ENCODE data around the gene PRPF4. TPM values are rescaled to one million over a fixed set of nuclear protein-coding genes. Genes with fewer than 3 reads are reported as not detected.
A peak's percentile ranks its signal among the peaks of the same experiment; 100 is the strongest.

The PRPF4 gene
- total RNA-seq, 1 donor from 2014 or later, result 11.8 TPM

DNA sequence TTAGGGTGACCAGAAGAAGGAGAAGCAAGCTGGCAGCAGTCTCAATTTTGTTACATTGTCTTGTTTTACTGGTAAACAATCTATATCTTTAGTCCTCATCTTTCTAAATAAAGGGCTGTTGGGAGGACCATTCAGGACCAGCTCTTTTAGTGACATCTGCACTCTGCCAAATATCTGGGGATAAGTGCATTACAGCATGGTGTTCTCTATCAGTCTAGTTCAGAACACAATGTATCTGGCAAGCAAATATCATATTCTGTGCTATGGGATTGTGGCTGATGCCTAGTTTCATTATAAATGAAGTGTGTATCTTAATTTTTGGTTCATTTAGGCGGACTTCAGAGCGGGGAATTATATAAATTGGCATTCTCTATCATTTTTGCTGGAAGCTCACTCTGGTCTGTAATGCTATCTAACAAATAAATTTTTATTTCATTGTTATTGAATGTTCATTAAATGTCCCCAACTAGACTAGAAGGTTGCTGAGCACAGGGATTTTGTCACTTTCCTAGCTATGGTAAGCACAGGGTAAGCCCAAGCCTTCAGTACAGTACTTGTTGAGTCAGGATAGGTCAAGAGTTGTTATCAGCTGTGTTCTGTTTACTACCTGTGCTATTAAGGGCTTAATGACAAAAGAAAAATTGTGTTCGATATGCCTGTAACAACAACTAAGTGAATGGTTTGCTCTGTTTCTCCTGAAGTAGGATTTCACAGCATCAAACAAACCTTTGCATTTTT lies 52.8 kb downstream of the PRPF4 start:
- Histone ChIP-seq H3K27ac (no peak overlapping the region), H3K36me3 (no peaks in the 10 kb centered on the region), H3K4me3 (no peak overlapping the region), H3K9me3 (no peaks in the 10 kb centered on the region), H3K4me1 (no peaks in the 10 kb centered on the region), H3K27me3 (no peaks in the 10 kb centered on the region)
- no peak for DNase-seq (ENCODE audit: extremely low spot score in 2 of 2)
- TF ChIP-seq POLR2AphosphoS5 (IDR thresholded peaks at IDR 0.05; ENCODE audit: insufficient read depth in 1 of 2, low read depth in 1 of 2) (no peak), POLR2A (IDR thresholded peaks at IDR 0.05) (no peak)
- TF ChIP-seq, protein P1, sequence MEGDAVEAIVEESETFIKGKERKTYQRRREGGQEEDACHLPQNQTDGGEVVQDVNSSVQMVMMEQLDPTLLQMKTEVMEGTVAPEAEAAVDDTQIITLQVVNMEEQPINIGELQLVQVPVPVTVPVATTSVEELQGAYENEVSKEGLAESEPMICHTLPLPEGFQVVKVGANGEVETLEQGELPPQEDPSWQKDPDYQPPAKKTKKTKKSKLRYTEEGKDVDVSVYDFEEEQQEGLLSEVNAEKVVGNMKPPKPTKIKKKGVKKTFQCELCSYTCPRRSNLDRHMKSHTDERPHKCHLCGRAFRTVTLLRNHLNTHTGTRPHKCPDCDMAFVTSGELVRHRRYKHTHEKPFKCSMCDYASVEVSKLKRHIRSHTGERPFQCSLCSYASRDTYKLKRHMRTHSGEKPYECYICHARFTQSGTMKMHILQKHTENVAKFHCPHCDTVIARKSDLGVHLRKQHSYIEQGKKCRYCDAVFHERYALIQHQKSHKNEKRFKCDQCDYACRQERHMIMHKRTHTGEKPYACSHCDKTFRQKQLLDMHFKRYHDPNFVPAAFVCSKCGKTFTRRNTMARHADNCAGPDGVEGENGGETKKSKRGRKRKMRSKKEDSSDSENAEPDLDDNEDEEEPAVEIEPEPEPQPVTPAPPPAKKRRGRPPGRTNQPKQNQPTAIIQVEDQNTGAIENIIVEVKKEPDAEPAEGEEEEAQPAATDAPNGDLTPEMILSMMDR (IDR thresholded peaks at IDR 0.05), result no peak
- intact Hi-C loops (cut with DNase I), result no loop called here

DNA sequence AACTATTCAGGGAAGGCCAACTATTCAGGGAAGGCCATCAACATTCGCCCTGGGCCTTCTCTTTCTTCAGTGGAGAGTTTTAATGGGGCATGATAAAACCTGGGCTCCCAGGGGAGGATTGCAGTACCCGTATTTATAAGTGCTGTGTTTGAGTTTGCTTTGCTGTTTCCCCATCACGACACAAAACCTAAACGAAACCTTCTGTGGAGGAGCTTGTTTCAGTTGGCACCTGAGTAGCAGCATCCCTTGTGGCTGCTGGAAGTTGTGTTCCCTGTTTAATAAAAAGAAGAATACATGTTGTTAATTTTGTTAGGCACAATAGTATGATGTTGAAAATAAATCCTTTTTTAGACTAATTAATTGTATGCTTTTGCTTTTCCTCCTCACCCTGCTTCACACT lies 56.3 kb downstream of the PRPF4 start:
- H3K36me3 ChIP-seq, result no peaks in the 10 kb centered on the region
- H3K9me3 ChIP-seq, result no peaks in the 10 kb centered on the region
- no peak for TF ChIP-seq POLR2A (IDR thresholded peaks at IDR 0.05)
- TF ChIP-seq, protein P1 (IDR thresholded peaks at IDR 0.05), result no peak
- H3K27me3 ChIP-seq, result no peaks in the 10 kb centered on the region
- H3K4me3 ChIP-seq, result no peak overlapping the region
- intact Hi-C loops (cut with DNase I), result no loop called here
- no peak overlapping the region for H3K27ac ChIP-seq
- DNase-seq (ENCODE audit: extremely low spot score in 2 of 2), result no peak
- H3K4me1 ChIP-seq, result no peaks in the 10 kb centered on the region

DNA sequence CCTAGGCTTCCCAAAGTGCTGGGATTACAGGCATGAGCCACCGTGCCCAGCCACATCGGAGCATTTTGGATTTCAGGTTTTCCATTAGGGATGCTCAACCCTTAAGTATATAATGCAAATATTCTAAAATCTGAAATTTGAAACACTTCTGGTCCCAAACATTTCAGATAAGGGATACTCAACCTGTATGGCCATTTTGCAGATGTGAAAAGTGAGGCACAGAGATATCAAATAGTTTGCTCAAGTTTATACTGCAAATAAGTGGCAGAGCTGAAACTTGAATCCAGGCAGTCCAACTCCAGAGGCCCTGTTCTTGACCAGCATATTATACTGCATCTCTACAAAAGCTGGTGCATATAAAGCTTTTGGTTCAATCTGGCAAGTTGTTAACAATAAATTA lies 62.3 kb downstream of the PRPF4 start:
- TF ChIP-seq POLR2A (IDR thresholded peaks at IDR 0.05) (no peak), POLR2AphosphoS5 (IDR thresholded peaks at IDR 0.05; ENCODE audit: insufficient read depth in 1 of 2, low read depth in 1 of 2) (no peak)
- TF ChIP-seq, protein P1 (IDR thresholded peaks at IDR 0.05), result no peak
- Histone ChIP-seq H3K4me3 (no peak overlapping the region), H3K27ac (no peak overlapping the region), H3K9me3 (no peaks in the 10 kb centered on the region), H3K27me3 (no peaks in the 10 kb centered on the region), H3K4me1 (peaks cover 19% of the 10 kb centered on the region), H3K36me3 (no peaks in the 10 kb centered on the region)
- no peak for DNase-seq (ENCODE audit: extremely low spot score in 2 of 2)
- intact Hi-C loops (cut with DNase I), result no loop called here

DNA sequence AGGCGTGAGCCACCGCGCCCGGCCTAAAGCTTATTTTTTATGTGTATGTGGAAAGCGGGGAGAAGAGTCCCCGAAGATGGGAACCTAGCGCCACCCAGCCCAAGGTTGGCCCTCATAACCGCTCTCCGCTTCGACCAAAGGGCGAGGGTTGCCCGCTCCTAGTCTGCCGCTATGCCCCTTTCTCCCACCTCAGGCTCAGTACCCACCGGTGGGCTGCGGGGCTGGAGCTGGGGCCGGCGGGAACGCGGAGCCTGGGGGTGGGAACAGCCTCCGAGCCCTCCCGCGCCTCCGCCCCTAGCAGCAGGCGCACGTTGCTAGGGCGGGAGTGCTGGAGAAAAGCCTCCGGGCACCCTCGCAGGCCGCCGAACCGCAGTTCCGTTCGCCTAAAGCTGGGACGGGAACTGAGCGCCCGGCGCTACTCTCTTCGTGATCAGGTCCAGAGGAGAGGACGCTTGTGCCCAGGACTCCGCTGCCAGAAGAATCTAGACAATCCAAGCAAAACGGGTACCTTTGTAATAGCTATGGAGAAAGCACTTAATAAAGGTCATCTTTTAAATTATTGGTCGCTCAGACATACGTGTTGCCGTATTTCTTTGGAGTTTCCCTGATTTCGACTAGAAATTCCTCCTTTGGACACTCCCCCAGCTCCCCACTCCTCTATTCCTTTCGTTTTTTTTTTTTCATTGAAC lies 64.7 kb downstream of the PRPF4 start, which contains the start of gene WDR31:
TSS of gene WDR31 (minus strand) at position 265 of the 689 bp plus-strand sequence. CDS start 8,253 bp downstream, outside the sequence.
- peak within 1 kb of the TSS; percentile 61 to 88 for H3K4me3 ChIP-seq
- peak in 1 of 2 donors; percentile 87 for DNase-seq (ENCODE audit: extremely low spot score in 2 of 2)
- peak within 1 kb of the TSS; percentile 75 for H3K27ac ChIP-seq
- peaks cover 19% of the 10 kb centered on the region for H3K4me1 ChIP-seq
- H3K36me3 ChIP-seq, result no peaks in the 10 kb centered on the region
- TF ChIP-seq, protein P1 (IDR thresholded peaks at IDR 0.05), result no peak
- TF ChIP-seq POLR2A (IDR thresholded peaks at IDR 0.05) (peak in 1 of 2 donors; percentile 39), POLR2AphosphoS5 (IDR thresholded peaks at IDR 0.05; ENCODE audit: insufficient read depth in 1 of 2, low read depth in 1 of 2) (peak; percentile 83 to 88)
- no peaks in the 10 kb centered on the region for H3K27me3 ChIP-seq
- intact Hi-C loops (cut with DNase I), result no loop called here
- no peaks in the 10 kb centered on the region for H3K9me3 ChIP-seq

Data from vagina (tissue), 2 donors.